ENCODE data around the gene KAZN.

Gene KAZN

DNA sequence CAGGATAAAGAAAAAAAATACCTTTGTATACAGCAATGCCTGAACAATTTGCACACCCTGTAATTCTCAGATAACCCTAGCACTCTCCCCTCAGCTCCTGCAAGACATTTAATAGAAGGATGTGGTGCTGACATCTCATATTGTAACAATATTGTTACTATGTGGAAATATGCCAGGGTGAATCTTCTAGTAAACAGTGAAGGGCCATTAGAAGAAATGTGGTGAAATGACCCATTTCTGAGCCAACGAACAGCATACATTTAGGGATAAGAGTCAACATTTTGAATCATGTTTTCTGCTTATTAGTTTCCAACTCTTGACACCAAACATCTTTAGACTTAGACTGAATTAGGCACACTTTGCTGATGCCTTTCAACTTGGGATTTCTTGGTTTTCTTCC lies 188.2 kb downstream of the KAZN start:
- no peak for DNase-seq (ENCODE audit: low read depth in 1 of 2, low spot score in 1 of 2)

DNA sequence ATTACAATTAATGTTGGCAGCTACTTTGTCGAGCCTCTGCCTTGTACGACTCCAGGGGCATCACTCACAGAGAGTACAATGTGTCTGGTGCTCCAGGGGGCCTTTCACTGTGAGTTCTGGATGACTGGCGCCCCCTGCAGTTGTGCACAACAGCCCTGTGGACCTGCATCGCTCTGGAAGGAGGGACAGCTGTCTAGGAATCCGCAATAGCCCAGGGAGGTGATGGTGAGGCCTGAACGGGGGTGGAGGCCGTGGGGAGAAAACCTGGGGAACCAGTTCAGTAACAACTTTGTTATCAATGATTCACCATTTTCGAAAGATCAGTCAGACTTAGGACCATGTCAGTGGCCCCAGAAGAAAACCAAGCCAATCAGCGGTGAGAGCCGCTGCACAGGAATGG lies 189.1 kb downstream of the KAZN start:
- no peak for DNase-seq (ENCODE audit: low read depth in 1 of 2, low spot score in 1 of 2)

DNA sequence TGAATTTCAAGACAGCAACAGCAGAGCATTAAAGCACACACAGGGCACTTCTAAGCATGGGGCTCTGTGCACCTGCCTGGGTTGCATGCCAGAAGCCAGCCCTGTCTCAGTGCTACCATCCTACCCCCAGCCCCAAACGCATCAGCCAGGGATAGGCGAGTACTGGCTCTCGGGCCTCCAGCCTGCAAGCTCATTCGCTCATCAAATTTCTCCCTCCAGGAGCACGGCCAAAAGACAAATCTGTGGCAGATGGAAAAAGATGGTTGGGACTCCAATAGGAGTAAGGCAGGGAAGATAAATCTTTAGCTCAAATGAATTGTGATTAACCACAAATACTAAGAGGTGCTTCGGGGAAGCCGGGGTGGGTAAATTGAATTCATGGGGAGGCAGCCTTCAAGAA lies 189.6 kb downstream of the KAZN start:
- no peak for DNase-seq (ENCODE audit: low read depth in 1 of 2, low spot score in 1 of 2)

DNA sequence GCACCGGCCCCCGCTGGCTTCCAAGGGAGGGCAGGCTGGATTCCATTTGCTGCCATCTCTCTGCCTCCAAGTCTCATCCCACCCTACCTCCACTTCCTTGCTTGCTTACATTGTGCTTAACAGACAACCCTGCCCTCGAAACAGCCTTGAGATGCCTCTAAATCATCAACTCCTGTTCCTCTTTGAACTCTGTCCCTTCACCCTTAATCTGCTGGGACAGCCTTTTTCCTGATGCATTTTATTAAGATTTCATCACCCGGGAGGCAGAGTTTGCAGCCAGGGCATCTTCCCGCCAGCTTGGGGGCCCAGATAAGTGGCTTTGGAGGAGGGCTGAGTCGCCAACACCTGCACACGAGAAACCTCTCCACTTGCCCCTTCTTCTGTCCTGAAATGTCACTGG lies 192.5 kb downstream of the KAZN start:
- no peak for DNase-seq (ENCODE audit: low read depth in 1 of 2, low spot score in 1 of 2)

DNA sequence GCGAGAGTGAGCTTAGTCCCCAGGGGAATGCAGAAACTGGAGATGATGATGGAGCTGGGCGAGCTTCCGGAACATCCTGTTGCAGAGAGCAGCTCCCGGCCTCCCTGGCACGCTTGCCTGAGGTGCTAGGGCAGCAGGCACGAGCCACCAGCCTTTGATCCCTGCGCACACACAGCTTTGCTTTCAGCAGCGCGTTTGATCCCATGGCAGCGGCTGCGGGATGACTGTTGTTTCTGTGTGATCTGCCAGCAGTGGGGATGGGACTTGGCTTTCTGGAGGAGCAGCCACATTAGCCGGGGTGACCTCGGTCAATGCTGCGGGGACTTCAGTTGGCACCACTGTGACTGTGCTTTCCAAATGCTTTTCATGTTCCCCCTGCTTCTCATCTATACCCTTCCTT lies 193.2 kb downstream of the KAZN start:
- no peak for DNase-seq (ENCODE audit: low read depth in 1 of 2, low spot score in 1 of 2)

DNA sequence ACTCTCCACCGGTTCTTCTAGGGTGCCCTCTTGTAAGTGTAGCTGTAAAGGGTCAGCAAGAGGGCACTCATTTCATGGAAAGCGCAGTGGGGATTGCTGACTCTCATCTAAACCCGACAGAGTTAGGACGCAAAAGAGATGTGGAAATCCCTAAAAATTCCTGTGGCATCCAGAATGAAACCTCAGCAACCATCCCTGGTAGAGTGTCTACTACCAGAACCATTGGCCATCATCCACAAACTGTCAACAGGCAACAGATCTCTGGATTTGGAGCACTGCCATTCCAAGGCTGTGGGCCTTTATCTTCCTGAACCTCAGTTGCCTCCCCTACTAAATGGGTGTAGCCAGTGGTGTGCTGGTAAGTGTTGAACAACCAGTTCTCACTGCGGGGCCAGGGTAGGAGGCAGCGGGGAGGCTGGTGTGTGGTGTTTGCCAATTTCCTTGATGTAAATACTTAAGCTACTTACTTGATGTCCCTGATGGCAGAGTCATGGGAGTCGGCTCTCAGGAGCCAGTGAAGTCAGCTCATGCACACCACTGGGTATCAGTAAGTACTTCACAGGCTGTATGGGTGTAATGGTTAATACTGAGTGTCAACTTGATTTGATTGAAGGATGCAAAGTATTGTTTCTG lies 195.8 kb downstream of the KAZN start:
- no peak for DNase-seq (ENCODE audit: low read depth in 1 of 2, low spot score in 1 of 2)

DNA sequence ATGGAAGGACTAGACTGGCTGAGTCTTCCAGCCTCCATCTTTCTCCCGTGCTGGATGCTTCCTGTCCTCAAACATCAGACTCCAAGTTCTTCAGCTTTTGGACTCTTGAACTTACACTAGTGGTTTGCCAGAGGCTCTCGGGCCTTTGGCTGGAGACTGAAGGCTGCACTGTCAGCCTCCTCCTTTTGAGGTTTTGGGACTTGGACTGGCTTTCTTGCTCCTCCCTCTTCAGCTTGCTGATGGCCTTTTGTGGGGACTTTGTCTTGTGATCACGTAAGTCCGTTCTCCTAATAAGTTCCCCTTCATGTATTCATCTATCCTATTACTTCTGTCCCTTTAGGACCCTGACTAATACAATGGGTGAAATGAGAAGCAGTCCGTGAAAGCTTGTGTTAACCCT lies 196.4 kb downstream of the KAZN start:
- DNase-seq (ENCODE audit: low read depth in 1 of 2, low spot score in 1 of 2): no peak

DNA sequence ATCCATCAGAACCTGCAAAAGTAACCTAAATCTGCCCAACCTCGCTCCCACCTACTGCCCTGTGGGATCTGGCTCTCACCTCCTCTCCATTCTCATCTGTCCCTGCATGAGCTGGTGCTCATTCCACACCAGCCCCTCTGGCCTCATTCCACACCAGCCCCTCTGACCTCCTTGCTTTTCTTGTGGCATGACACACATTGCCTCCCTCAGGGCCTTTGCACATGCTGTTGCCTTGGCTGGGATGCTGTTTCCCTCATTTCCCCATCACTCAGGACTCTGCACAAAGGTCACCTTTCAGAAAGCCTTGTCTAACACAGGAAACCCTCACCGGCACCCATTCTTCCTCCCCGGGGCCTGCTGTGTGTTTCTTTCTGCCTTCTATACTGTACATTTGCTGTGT lies 197.1 kb downstream of the KAZN start:
- no peak for DNase-seq (ENCODE audit: low read depth in 1 of 2, low spot score in 1 of 2)

DNA sequence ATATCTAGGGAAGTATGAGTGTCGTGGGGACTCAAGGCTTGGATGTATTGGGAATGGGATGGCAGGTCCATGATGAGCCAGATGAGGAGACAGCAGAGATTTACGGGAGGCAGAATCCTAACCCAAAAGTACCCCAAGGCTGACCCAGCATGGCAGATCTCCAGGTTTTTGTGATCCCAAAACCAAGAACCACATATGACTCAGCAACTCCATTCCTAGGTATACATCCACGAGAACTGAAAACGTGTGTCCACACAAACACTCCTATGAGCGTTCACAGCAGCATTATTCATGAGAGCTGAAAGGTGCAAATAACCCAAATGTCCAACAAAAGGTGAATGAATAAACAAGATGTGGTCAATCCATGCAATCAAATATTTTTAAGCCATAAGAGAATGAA lies 201.5 kb downstream of the KAZN start:
- DNase-seq (ENCODE audit: low read depth in 1 of 2, low spot score in 1 of 2): no peak

DNA sequence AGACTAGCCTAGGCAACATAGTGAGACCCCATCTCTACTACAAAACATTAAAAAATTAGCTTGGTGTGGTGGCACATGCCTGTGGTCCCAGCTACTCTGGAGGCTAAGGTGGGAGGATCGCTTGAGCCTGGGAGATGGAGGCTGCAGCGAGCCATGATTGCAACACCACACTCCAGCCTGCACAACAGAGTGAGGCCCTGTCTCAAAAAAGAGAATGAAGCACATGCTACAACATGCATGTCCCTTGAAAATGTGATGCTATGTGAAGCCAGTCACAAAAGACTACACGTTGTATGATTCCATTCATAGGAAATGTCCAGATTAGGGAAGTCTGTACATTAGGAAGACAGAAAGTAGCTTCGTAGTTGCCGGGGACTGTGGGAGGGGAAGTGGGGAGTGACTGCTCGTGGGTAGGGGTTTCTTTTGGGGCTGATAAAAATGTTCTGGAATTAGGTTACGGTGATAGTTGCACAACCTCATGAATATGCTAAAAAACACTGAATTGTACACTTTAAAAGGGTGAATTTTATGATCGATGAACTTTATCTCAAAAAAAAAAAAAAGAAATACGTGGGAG lies 202.1 kb downstream of the KAZN start:
- no peak for DNase-seq (ENCODE audit: low read depth in 1 of 2, low spot score in 1 of 2)

DNA sequence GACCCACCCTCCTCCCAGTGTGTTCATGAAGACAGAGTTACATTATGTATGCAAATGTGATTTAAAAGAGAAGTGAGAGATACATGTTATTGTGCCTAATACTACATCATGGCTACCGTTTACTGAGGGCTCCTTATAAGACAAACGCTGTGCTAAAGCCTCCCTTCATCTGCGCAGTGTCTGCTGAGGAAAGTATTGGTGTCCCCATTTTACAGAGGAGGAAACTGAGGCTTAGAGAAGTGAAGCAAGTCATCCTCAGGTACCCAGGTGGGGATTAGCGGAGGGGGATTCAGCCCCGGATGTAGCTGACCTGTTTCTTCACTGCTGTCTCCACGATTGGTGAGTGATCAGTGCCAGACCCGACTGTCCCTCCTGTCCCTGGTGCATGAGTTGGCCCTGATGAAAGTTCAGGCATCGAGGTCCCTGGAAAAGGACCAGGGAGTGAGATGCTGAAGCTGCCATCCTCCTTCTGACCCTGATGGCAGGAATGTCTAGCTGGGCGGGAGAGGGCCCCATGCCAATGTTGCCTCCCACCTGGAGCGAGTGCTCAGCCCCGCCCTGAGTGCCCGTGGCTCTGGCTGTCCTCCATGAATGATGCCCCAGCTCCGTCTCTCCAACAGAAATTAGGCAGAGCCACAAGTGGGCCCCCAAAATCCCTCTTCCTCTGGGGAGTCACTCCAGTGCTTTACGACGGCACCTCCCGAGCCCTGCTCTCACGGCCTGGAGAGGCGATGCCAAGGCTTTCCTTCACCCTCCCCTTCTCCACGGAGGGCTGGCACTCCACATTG lies 204.7 kb downstream of the KAZN start:
- DNase-seq (ENCODE audit: low read depth in 1 of 2, low spot score in 1 of 2): no peak

DNA sequence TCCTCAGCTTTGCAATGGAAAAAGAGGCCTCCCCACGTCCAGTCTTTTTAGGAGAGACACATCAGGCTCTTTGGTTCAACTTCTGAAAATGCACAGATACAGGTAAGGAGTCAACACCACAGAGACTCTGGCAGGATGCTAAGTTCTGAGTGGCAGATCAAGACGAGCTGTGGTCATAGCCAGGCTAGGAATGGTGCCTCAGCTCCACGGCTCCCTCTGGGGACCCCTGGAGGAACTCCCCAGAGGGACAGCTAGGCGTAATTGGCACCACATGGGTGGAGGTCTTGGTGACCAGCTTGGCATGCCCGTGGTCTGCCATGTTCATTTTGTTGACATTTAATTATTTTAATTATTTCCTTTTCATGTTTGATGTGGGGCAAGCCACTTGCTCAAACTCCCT lies 206.1 kb downstream of the KAZN start:
- no peak for DNase-seq (ENCODE audit: low read depth in 1 of 2, low spot score in 1 of 2)

DNA sequence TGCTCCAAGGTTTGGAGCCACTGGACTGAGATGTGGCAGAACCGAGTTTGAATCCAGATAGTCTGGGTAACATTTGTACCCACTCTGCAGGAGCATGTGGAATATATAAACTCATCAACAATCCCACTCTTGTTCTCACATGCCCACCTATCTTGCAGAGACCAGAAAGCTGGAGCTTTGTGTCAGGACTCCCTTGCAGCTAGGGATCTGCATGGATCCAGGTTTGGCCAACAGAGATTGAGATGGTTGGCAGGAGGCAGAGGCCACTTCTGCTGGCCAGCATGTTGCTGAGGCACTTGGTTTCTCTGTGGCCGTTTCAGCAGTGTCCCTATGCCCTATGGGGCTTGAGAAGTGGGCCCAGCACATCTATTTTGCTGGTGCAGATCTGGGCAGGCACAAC lies 208.3 kb downstream of the KAZN start:
- DNase-seq (ENCODE audit: low read depth in 1 of 2, low spot score in 1 of 2): no peak

DNA sequence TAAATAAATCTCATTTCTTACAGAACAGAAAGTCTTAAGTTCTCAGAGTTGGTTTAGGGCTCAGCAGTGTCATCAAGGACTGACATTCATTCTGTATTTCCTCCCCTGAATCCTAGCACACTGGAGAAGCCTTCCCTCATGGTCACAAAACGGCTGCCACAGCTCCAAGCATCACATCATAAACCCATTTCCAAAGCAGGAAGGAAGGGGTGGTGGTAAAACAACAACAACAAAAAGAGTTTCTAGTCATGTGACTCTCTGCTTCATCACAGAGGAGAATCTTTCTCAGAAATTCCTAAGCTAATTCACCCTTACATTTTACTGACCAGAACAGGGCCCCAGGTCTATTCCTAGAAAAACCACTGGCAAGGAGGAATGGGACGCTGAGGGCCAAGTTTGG lies 210.3 kb downstream of the KAZN start:
- no peak for DNase-seq (ENCODE audit: low read depth in 1 of 2, low spot score in 1 of 2)

DNA sequence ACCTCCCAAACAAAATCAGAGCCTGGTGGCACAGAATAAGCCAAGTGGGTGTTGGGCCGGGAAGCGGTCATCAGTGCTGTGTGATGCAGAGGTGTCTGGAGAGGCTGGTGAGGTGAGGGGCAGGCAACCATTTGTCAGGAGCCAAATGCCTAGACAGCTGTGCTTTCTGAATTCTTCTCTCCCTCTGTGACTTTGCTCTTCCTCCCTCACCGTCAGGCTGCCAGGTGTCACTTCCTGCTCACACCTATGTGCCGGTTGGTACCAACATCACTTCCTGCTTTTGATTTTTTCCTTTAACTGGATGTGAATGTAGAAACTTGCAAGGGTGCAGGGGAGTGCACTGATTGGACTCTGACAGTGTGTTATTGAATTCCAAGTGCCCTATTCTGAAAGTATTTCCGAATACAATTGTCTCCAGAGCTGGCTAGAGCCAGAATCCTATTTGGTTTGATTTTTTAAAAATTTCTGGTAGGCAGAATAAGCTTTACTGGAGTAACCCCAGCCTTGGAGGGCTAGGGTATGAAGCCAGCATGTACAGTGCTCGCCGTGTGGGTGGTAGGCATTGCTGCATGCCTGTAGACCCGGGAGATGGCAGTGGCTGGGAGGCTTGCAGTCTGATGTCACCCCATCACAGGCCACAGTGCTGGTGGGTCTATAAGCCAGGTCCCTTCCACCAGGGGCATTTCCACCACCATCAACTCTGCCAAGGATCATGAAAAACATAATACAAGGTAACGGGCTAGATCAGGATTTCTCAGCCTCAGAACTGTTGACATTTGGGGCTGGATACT lies 210.9 kb downstream of the KAZN start:
- DNase-seq (ENCODE audit: low read depth in 1 of 2, low spot score in 1 of 2): no peak

DNA sequence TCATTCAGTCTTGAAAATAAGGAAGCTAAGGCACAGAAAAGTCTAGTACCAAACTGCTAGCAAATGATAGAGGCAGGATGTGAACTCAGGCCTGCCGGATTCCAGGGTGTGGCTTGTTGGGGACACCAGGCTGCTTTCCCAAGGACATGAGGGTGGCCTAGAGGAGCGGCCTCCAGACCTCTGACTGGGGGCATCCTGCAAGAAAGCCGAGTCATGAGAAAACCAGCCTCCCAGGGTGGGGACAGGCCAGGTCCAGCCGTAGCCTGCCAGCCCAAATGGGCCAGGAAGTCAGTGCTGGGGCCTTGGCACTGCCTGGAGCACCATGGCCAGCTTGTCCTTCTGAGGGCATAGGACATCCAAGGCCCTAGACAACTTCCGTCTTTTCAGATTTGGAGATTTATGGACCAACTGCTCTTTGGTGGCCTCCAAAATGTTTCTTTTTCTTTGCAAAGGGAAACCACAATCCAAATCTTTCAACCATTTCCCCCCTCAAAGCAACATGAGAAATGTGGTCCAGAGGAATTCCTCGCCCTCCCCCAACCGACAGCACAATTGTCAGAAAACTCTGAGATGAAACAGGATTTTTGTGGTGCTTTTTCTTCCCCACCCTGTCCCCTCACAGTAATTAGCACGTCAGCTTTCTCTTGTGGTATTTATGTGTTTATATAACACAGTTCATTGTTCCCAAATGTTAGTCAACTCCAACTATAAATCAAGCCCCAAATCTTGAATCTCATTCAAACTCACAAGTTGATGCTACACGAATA lies 212.3 kb downstream of the KAZN start:
- DNase-seq (ENCODE audit: low read depth in 1 of 2, low spot score in 1 of 2): no peak

DNA sequence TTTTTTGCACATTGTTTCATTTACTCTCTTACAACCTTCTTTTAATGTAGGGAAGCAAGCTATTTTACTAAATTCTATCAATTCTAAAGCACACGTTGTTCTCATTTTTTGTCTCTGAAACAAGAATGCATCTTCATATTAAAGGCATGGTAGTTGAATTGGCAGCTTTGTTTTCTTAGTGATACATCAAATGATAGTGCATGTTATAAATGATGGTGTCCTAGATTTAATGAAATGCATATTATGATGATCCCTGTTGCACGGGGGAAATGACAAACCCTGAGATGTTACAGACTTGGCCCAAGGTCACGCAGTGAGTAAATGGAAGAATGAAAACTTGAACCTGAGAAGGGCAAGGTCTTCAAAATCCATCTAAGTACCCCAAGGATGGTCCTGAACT lies 213.1 kb downstream of the KAZN start:
- DNase-seq (ENCODE audit: low read depth in 1 of 2, low spot score in 1 of 2): no peak

DNA sequence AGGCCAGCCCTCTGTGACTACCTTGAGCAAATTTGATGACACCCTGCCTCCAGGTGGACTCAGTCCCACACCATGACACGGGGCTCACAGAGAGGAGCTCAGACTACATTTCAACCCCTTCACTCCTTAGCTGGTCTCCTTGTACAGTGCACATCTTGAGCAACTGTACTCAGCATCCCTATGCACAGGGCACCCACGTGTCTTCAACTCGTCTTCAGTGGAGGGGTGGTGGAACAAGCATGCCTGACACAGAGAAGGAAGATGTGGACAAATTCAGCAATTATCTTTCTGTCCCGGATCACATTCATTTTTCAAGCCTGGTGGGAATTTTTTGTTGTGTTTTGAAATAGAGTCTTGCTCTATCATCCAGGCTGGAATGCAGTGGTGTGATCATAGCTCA lies 213.7 kb downstream of the KAZN start:
- no peak for DNase-seq (ENCODE audit: low read depth in 1 of 2, low spot score in 1 of 2)

DNA sequence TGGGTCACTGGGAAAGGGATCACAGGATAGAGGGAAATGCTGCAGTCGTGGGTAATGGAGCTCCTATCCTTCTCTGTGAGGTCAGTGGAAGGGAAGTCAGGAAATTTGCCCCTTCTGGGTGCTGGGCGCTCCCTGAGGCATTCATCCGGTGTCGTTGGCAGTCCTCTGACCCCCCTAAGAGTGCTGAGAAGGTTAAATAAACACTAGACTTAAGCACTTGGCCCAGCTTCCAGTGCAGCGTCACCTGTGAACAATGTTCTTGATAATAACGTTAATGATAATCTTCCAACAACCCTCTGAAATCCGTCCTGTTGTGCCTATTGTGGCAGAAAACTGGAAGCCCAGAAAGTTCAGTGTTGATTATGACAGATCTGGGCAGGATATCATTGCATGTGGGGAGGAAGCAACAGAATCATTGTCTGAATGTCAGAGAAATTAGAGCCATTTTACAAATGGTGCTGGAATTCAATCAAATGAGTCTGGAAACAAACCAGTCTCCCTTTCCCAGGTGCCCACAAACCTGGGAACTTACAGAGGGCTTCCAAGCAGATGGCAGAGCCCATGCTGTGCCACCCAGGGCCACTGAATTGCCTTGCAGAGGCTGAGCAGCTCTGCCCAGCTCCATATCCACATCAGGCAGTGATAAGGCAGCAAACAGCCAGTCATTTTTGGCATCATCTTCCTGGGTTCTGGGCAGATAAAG lies 216.8 kb downstream of the KAZN start:
- DNase-seq (ENCODE audit: low read depth in 1 of 2, low spot score in 1 of 2): no peak
